Endothelial cell (in vitro differentiated cells): Measurements from ENCODE around the gene ZNF891. TPM values are rescaled to one million over a fixed set of nuclear protein-coding genes. Genes with fewer than 3 reads are reported as not detected.

Experiments
- total RNA-seq: library from RNA; stranded (reverse); fragmentation: NEBNext Ultra II Directional; extraction: Animal tissue kit (Norgen Biotek cat#: 25700); gene quantifications from one replicate; pipeline ENCODE4 v1.2.1, GENCODE V29; 2021; ENCODE audit not compliant: unreplicated experiment

Gene ZNF891
- total RNA-seq, 1 donor from 2014 or later: 2.0 TPM

Other genes starting within 250 kb of the ZNF891 start
- gene CHFR, start 242.7 kb downstream of the ZNF891 start, total RNA-seq: 74.1 TPM
- 8.3 TPM for gene ZNF605, start 174.0 kb downstream of the ZNF891 start, total RNA-seq
- gene ZNF26, start 143.9 kb downstream of the ZNF891 start, total RNA-seq: 13.5 TPM
- 34.8 TPM for gene ZNF84, start 92.8 kb downstream of the ZNF891 start, total RNA-seq
- gene ZNF140, start 49.4 kb downstream of the ZNF891 start, total RNA-seq: 19.3 TPM
- gene ZNF10, start 353 bp upstream of the ZNF891 start, total RNA-seq: 12.2 TPM
- 35.8 TPM for gene ZNF268, start 51.2 kb upstream of the ZNF891 start, total RNA-seq
- not detected for gene ANHX, start 105.6 kb upstream of the ZNF891 start, total RNA-seq